OCI-LY7 (cell line): Measurements from ENCODE around the gene AHCY. TPM values are rescaled to one million over a fixed set of nuclear protein-coding genes. Genes with fewer than 3 reads are reported as not detected.

Source experiments
- BruUV-seq: library from RNA; stranded (reverse); fragments of 400-500 nt; replicated peaks from 2 replicates; lab custom pipeline; 2021; lab: Mats Ljungman, UMichigan
- CTCF ChIA-PET: fragments of 300-600 bp; sonication (Branson Sonifier 250); formaldehyde crosslinking; loops from one replicate; lab custom pipeline; 2022; ENCODE audit warnings: antibody characterized with exemption; ENCODE audit not compliant: unreplicated experiment; lab: Charles Lee
- POLR2A ChIA-PET: fragments of 300-600 bp; sonication (Branson Sonifier 250); formaldehyde crosslinking; loops from one replicate; lab custom pipeline; 2022; ENCODE audit warnings: antibody characterized with exemption; lab: Charles Lee
- DNase-seq: peaks from one replicate; pipeline ENCODE4 v3.0.0-alpha.2; 2015; ENCODE audit warnings: low spot score
- H2AFZ ChIP-seq: fragments of 200-600 bp; sonication (generic), shearing (Covaris generic); 2 replicates; pipeline ENCODE4 v1.6.1; 2014; ENCODE audit warnings: mild to moderate bottlenecking, antibody characterized with exemption, low read length, moderate library complexity
- H3K27ac ChIP-seq: fragments of 200-600 bp; sonication (generic); 2 replicates; pipeline ENCODE4 v1.5.1; 2014; ENCODE audit warnings: mixed run types, low read depth, mild to moderate bottlenecking, moderate library complexity, low read length, inconsistent platforms; ENCODE audit not compliant: poor library complexity, severe bottlenecking
- H3K36me3 ChIP-seq: fragments of 200-600 bp; sonication (generic); 2 replicates; pipeline ENCODE4 v1.6.1; 2014; ENCODE audit warnings: mild to moderate bottlenecking, antibody characterized with exemption, low read length, moderate library complexity, mixed read lengths; ENCODE audit not compliant: insufficient read depth
- H3K4me1 ChIP-seq: fragments of 200-600 bp; sonication (generic); 2 replicates; pipeline ENCODE4 v1.5.1; 2014; ENCODE audit warnings: mild to moderate bottlenecking, low read length; ENCODE audit not compliant: insufficient read depth, poor library complexity, severe bottlenecking
- H3K4me2 ChIP-seq: fragments of 200-600 bp; sonication (generic); 2 replicates; pipeline ENCODE4 v1.6.1; 2014; ENCODE audit warnings: mild to moderate bottlenecking, low read length
- H3K4me3 ChIP-seq: fragments of 200-600 bp; sonication (generic); 2 replicates; pipeline ENCODE4 v1.5.1; 2014; ENCODE audit warnings: mild to moderate bottlenecking, low read depth, low read length; ENCODE audit not compliant: poor library complexity, severe bottlenecking
- H3K79me2 ChIP-seq: fragments of 200-600 bp; sonication (generic); 2 replicates; pipeline ENCODE4 v1.6.1; 2016; ENCODE audit warnings: low read depth, mild to moderate bottlenecking, low read length, moderate library complexity, mixed read lengths; ENCODE audit not compliant: insufficient read depth
- H3K9me2 ChIP-seq: fragments of 200-600 bp; sonication (generic); 2 replicates; pipeline ENCODE4 v1.6.1; 2016; ENCODE audit warnings: mild to moderate bottlenecking, low read length, mixed read lengths; ENCODE audit not compliant: insufficient read depth
- H3K9me3 ChIP-seq: fragments of 200-600 bp; sonication (generic); 2 replicates; pipeline ENCODE4 v1.6.1; 2014; ENCODE audit warnings: mild to moderate bottlenecking, mixed run types, low read length, mixed read lengths
- H4K20me1 ChIP-seq: fragments of 200-600 bp; sonication (generic); 2 replicates; pipeline ENCODE4 v1.6.1; 2014; ENCODE audit warnings: mild to moderate bottlenecking, antibody characterized with exemption, low read length, moderate library complexity, mixed read lengths; ENCODE audit not compliant: insufficient read depth
- CTCF ChIP-seq: fragments of 200-600 bp; sonication (generic); conservative IDR thresholded peaks from 2 replicates; pipeline ENCODE4 v1.5.1; 2014; ENCODE audit warnings: mild to moderate bottlenecking, antibody characterized with exemption, low read length, moderate library complexity, mixed read lengths
- EZH2phosphoT487 ChIP-seq: fragments of 200-600 bp; sonication (generic); IDR thresholded peaks from 2 replicates; pipeline ENCODE4 v1.6.1; 2018; ENCODE audit warnings: low read depth, borderline replicate concordance, mild to moderate bottlenecking, mixed run types, antibody characterized with exemption, low read length, moderate library complexity, mixed read lengths
- intact Hi-C: fragments of 100-400 bp; cut with micrococcal nuclease; formaldehyde crosslinking; loops from one replicate; pipeline ENCODE4 v1.10.0; 2022; ENCODE audit not compliant: unreplicated experiment
- total RNA-seq, 2 experiments: library from RNA; depleted of rRNA in 1 of 2; stranded (reverse); fragments of >200 nt in 1 of 2; shearing (Covaris generic) in 1 of 2; gene quantifications; 2 replicates each; pipeline ENCODE4 v1.2.3, GENCODE V29; 2014 to 2022

Gene AHCY
- total RNA-seq, 2 experiments from 2014 or later = 133 to 218 TPM

GRCh38 chr20:34300809-34301586 is 2.2 kb downstream of the AHCY start:
- Histone ChIP-seq H3K4me3 (peak overlapping the region; percentile 81), H3K9me2 (no peaks in the 10 kb centered on the region), H3K36me3 (peaks cover 46% of the 10 kb centered on the region), H3K27ac (peak overlapping the region; percentile 11), H3K4me1 (peaks cover 41% of the 10 kb centered on the region), H3K4me2 (peak overlapping the region; percentile 68), H2AFZ (no peak overlapping the region), H3K9me3 (no peaks in the 10 kb centered on the region), H4K20me1 (peaks cover 13% of the 10 kb centered on the region; the same call in 1 of the 2 replicates), H3K79me2 (peaks cover 65% of the 10 kb centered on the region)
- TF ChIP-seq EZH2phosphoT487 = no peak
- no peak for TF ChIP-seq CTCF
- POLR2A ChIA-PET = interaction anchor here (0.6 to 2.1 kb wide), 2 partner anchors 12 to 110 kb away, joined by 4 to 6 read pairs; no protein-coding TSS in a partner anchor
- CTCF ChIA-PET = interaction anchor here (0.7 kb wide), 1 partner anchor 11 kb away, joined by 3 read pairs; no protein-coding TSS in a partner anchor
- peak; percentile 40 for DNase-seq
- BruUV-seq = no TSS peak
- intact Hi-C loops = no loop called here

- peaks cover 13% of the 10 kb centered on the region; the same call in 1 of the 2 replicates for H4K20me1 ChIP-seq
- H3K9me3 ChIP-seq = no peaks in the 10 kb centered on the region
- peak overlapping the region; percentile 16 for H3K27ac ChIP-seq
- TF ChIP-seq CTCF = no peak
- no peak for TF ChIP-seq EZH2phosphoT487
- H3K79me2 ChIP-seq = peaks cover 71% of the 10 kb centered on the region
- CTCF ChIA-PET = no interaction called here
- H3K4me2 ChIP-seq = peak overlapping the region; percentile 68
- no TSS peak for BruUV-seq
- no peak for DNase-seq
- H3K36me3 ChIP-seq = peaks cover 53% of the 10 kb centered on the region
- H2AFZ ChIP-seq = no peak overlapping the region
- POLR2A ChIA-PET = interaction anchor here (0.6 kb wide), 1 partner anchor 164 kb away, joined by 5 read pairs; no protein-coding TSS in a partner anchor
- peaks cover 41% of the 10 kb centered on the region for H3K4me1 ChIP-seq
- no peaks in the 10 kb centered on the region for H3K9me2 ChIP-seq
- peak overlapping the region; percentile 81 for H3K4me3 ChIP-seq
- intact Hi-C loops = no loop called here
These were observed 2.8 kb downstream of the AHCY start for GRCh38 chr20:34300256-34300806.
